Measurements from ENCODE around the gene PGBD2.

DNA sequence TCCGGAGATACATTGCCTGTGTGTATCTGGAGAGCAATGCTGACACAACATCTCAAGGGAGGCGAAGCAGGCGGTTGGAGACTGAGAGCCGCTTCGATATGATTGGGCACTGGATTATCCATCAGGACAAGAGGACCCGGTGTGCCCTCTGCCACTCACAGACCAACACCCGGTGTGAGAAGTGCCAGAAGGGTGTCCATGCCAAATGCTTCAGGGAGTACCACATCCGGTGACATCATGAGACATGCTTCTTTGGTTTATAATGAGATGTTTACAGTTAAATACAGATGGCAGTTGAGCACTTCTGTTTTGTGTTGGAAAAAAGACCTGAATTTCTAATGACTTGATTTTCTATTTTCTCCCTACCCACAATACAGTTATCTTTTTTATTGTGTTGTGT, 12.1 kb downstream of the PGBD2 start:
- TF ChIP-seq POLR2A (IDR thresholded peaks at IDR 0.05) (no peak), POLR2AphosphoS5 (IDR thresholded peaks at IDR 0.05; ENCODE audit: insufficient read depth in 1 of 2, low read depth in 1 of 2) (no peak)
- TF ChIP-seq, protein P1, sequence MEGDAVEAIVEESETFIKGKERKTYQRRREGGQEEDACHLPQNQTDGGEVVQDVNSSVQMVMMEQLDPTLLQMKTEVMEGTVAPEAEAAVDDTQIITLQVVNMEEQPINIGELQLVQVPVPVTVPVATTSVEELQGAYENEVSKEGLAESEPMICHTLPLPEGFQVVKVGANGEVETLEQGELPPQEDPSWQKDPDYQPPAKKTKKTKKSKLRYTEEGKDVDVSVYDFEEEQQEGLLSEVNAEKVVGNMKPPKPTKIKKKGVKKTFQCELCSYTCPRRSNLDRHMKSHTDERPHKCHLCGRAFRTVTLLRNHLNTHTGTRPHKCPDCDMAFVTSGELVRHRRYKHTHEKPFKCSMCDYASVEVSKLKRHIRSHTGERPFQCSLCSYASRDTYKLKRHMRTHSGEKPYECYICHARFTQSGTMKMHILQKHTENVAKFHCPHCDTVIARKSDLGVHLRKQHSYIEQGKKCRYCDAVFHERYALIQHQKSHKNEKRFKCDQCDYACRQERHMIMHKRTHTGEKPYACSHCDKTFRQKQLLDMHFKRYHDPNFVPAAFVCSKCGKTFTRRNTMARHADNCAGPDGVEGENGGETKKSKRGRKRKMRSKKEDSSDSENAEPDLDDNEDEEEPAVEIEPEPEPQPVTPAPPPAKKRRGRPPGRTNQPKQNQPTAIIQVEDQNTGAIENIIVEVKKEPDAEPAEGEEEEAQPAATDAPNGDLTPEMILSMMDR (IDR thresholded peaks at IDR 0.05) = no peak
